Uterus (tissue), 2 donors: Measurements from ENCODE around the gene HECTD1.

Experiments
- POLR2A ChIP-seq, 2 donors: fragments of 450-650 bp; IDR thresholded peaks; one replicate each; pipeline ENCODE4 v1.6.1; 2016; ENCODE audit warnings: antibody characterized with exemption in 2 of 2, mild to moderate bottlenecking in 1 of 2, moderate library complexity in 1 of 2
- TF ChIP-seq, protein P1 (sequence below), 4 experiments: fragments of 200-600 bp in 2 of 4; fragments of 450-650 bp in 2 of 4; sonication (generic) in 2 of 4; IDR thresholded peaks; one replicate each; pipeline ENCODE4 v1.5.1; 2016 to 2019; ENCODE audit warnings: antibody characterized with exemption in 4 of 4, mild to moderate bottlenecking in 2 of 4, moderate library complexity in 1 of 4

DNA sequence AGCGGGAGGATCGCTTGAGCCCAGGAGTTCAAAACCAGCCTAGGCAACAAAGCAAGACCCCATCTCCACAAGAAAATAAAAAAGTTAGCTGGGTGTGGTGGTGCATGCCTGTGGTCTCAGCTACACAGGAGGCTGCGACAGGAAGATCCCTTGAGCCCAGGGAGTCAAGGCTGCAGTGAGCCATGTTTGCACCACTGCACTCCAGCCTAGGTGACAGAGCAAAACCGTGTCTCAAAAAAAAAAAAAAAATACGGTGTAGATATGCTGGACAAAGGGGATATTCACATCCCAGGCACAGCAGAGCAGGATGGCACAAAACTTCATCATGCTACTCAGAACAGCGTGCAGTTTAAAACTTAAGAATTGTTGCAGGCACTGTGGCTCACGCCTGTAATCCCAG lies 156.6 kb downstream of the HECTD1 start:
- TF ChIP-seq, protein P1, sequence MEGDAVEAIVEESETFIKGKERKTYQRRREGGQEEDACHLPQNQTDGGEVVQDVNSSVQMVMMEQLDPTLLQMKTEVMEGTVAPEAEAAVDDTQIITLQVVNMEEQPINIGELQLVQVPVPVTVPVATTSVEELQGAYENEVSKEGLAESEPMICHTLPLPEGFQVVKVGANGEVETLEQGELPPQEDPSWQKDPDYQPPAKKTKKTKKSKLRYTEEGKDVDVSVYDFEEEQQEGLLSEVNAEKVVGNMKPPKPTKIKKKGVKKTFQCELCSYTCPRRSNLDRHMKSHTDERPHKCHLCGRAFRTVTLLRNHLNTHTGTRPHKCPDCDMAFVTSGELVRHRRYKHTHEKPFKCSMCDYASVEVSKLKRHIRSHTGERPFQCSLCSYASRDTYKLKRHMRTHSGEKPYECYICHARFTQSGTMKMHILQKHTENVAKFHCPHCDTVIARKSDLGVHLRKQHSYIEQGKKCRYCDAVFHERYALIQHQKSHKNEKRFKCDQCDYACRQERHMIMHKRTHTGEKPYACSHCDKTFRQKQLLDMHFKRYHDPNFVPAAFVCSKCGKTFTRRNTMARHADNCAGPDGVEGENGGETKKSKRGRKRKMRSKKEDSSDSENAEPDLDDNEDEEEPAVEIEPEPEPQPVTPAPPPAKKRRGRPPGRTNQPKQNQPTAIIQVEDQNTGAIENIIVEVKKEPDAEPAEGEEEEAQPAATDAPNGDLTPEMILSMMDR (IDR thresholded peaks at IDR 0.05): no peak
- no peak for TF ChIP-seq POLR2A (IDR thresholded peaks at IDR 0.05)
